Fibroblast of skin of left quadriceps (primary cell): ENCODE data around the gene CBX8.

Source experiments
- DNase-seq, 2 experiments: peaks; one replicate each; pipeline ENCODE4 v3.0.0-alpha.2; 2013; ENCODE audit warnings: low read depth in 2 of 2

CBX8 gene

GRCh38 chr17:79792984-79793923 is 3.6 kb downstream of the CBX8 start:
- peak; percentile 40 for DNase-seq

GRCh38 chr17:79792341-79792871 is 4.5 kb downstream of the CBX8 start:
- no peak for DNase-seq

GRCh38 chr17:79791735-79792161 is 5.1 kb downstream of the CBX8 start:
- DNase-seq = no peak

- DNase-seq = no peak
Measured at GRCh38 chr17:79790805-79791734, 5.8 kb downstream of the CBX8 start.

GRCh38 chr17:79789943-79790804 is 6.7 kb downstream of the CBX8 start:
- no peak for DNase-seq

GRCh38 chr17:79788989-79789942 is 7.6 kb downstream of the CBX8 start:
- no peak for DNase-seq

GRCh38 chr17:79788455-79788854 is 8.4 kb downstream of the CBX8 start:
- DNase-seq = no peak

- DNase-seq = no peak
Measured at GRCh38 chr17:79786930-79787643, 9.8 kb downstream of the CBX8 start.

- DNase-seq = no peak
Measured at GRCh38 chr17:79785900-79786810, 10.7 kb downstream of the CBX8 start.

GRCh38 chr17:79785017-79785899 is 11.6 kb downstream of the CBX8 start:
- DNase-seq = no peak

- no peak for DNase-seq
Measured at GRCh38 chr17:79784353-79785016, 12.4 kb downstream of the CBX8 start.

GRCh38 chr17:79783891-79784290 is 13.0 kb downstream of the CBX8 start:
- DNase-seq = no peak

GRCh38 chr17:79781736-79782575 is 14.9 kb downstream of the CBX8 start:
- DNase-seq = no peak

GRCh38 chr17:79781012-79781650 is 15.7 kb downstream of the CBX8 start:
- DNase-seq = no peak

GRCh38 chr17:79779661-79780365 is 17.1 kb downstream of the CBX8 start:
- no peak for DNase-seq
